Activated T-helper 1 cell treated with anti-CD3 and anti-CD28 coated beads, Interleukin-12 subunit alpha, Interleukin-12 subunit beta, Interleukin-2, Interleukin-4 antibody, amounts not matched to agents 30 ng/mL and 10 ng/mL and 1 ng/mL, durations not matched to agents 14 hours and 24 hours and 36 hours (primary cell): ENCODE data around the gene INO80D. TPM values are rescaled to one million over a fixed set of nuclear protein-coding genes. Genes with fewer than 3 reads are reported as not detected.

Experiments
- DNase-seq: peaks from one replicate; pipeline ENCODE4 v3.0.0; 2021; ENCODE audit warnings: low spot score
- H3K27ac Mint-ChIP-seq: one replicate; pipeline ENCODE4 v1.8.0; 2021; ENCODE audit warnings: mild to moderate bottlenecking, mixed read lengths
- H3K27me3 Mint-ChIP-seq: one replicate; pipeline ENCODE4 v1.8.0; 2022; ENCODE audit warnings: mild to moderate bottlenecking, moderate library complexity, mixed read lengths; ENCODE audit not compliant: insufficient read depth
- H3K36me3 Mint-ChIP-seq: one replicate; pipeline ENCODE4 v1.8.0; 2021; ENCODE audit warnings: low read depth, mixed read lengths
- H3K4me1 Mint-ChIP-seq: one replicate; pipeline ENCODE4 v1.8.0; 2021; ENCODE audit warnings: low read depth, mixed read lengths
- H3K4me3 Mint-ChIP-seq: one replicate; pipeline ENCODE4 v1.8.0; 2021; ENCODE audit warnings: mild to moderate bottlenecking, moderate library complexity, mixed read lengths
- H3K9me3 Mint-ChIP-seq: one replicate; pipeline ENCODE4 v1.8.0; 2021; ENCODE audit warnings: mixed read lengths
- intact Hi-C: fragments of 100-400 bp; cut with micrococcal nuclease; formaldehyde crosslinking; loops from one replicate; pipeline ENCODE4 v1.15.1; 2024
- total RNA-seq: library from RNA; stranded (reverse); gene quantifications from 2 replicates; pipeline ENCODE4 v1.2.3, GENCODE V29; 2022

INO80D gene
- total RNA-seq, 1 donor from 2014 or later: 30.3 TPM

GRCh38 chr2:205959521-205959920 lies 126.5 kb downstream of the INO80D start:
- H3K27ac Mint-ChIP-seq: no peak overlapping the region
- peaks cover 4% of the 10 kb centered on the region for H3K4me1 Mint-ChIP-seq
- H3K4me3 Mint-ChIP-seq: no peak overlapping the region
- H3K9me3 Mint-ChIP-seq: no peaks in the 10 kb centered on the region
- H3K27me3 Mint-ChIP-seq: peaks cover 2% of the 10 kb centered on the region
- H3K36me3 Mint-ChIP-seq: no peaks in the 10 kb centered on the region
- intact Hi-C loops: no loop called here
- no peak for DNase-seq

- Mint-ChIP-seq H3K27me3 (peaks cover 2% of the 10 kb centered on the region), H3K4me1 (peaks cover 4% of the 10 kb centered on the region), H3K9me3 (no peaks in the 10 kb centered on the region), H3K4me3 (no peak overlapping the region), H3K27ac (no peak overlapping the region), H3K36me3 (no peaks in the 10 kb centered on the region)
- intact Hi-C loops: no loop called here
- no peak for DNase-seq
Measured at GRCh38 chr2:205957452-205958154, 128.4 kb downstream of the INO80D start.

GRCh38 chr2:205954707-205955106 lies 131.3 kb downstream of the INO80D start:
- H3K9me3 Mint-ChIP-seq: no peaks in the 10 kb centered on the region
- H3K27me3 Mint-ChIP-seq: peaks cover 6% of the 10 kb centered on the region
- H3K36me3 Mint-ChIP-seq: no peaks in the 10 kb centered on the region
- intact Hi-C loops: no loop called here
- no peak for DNase-seq
- no peak overlapping the region for H3K27ac Mint-ChIP-seq
- peaks cover 4% of the 10 kb centered on the region for H3K4me1 Mint-ChIP-seq
- no peak overlapping the region for H3K4me3 Mint-ChIP-seq

- Mint-ChIP-seq H3K36me3 (no peaks in the 10 kb centered on the region), H3K9me3 (no peaks in the 10 kb centered on the region), H3K27me3 (peaks cover 4% of the 10 kb centered on the region), H3K4me3 (no peak overlapping the region), H3K27ac (no peak overlapping the region), H3K4me1 (peaks cover 7% of the 10 kb centered on the region)
- intact Hi-C loops: no loop called here
- no peak for DNase-seq
Measured at GRCh38 chr2:205952282-205952681, 133.7 kb downstream of the INO80D start.

- H3K27ac Mint-ChIP-seq: no peak overlapping the region
- intact Hi-C loops: loop anchor here (1.0 to 5.0 kb wide), 2 partner anchors 182 to 1624 kb away; no protein-coding TSS in a partner anchor
- no peak overlapping the region for H3K4me3 Mint-ChIP-seq
- peaks cover 7% of the 10 kb centered on the region for H3K4me1 Mint-ChIP-seq
- no peaks in the 10 kb centered on the region for H3K36me3 Mint-ChIP-seq
- no peak for DNase-seq
- peaks cover 7% of the 10 kb centered on the region for H3K27me3 Mint-ChIP-seq
- H3K9me3 Mint-ChIP-seq: no peaks in the 10 kb centered on the region
Measured at GRCh38 chr2:205948883-205949282, 137.1 kb downstream of the INO80D start.

GRCh38 chr2:205948496-205948837 lies 137.5 kb downstream of the INO80D start:
- intact Hi-C loops: loop anchor here (1.0 to 5.0 kb wide), 2 partner anchors 181 to 1623 kb away; no protein-coding TSS in a partner anchor
- H3K27ac Mint-ChIP-seq: no peak overlapping the region
- no peak for DNase-seq
- H3K9me3 Mint-ChIP-seq: no peaks in the 10 kb centered on the region
- no peak overlapping the region for H3K4me3 Mint-ChIP-seq
- H3K36me3 Mint-ChIP-seq: no peaks in the 10 kb centered on the region
- H3K27me3 Mint-ChIP-seq: peaks cover 7% of the 10 kb centered on the region
- peaks cover 7% of the 10 kb centered on the region for H3K4me1 Mint-ChIP-seq

GRCh38 chr2:205947621-205948495 lies 138.1 kb downstream of the INO80D start:
- Mint-ChIP-seq H3K9me3 (no peaks in the 10 kb centered on the region), H3K27me3 (peaks cover 7% of the 10 kb centered on the region), H3K4me1 (peaks cover 7% of the 10 kb centered on the region), H3K36me3 (no peaks in the 10 kb centered on the region), H3K27ac (no peak overlapping the region), H3K4me3 (no peak overlapping the region)
- intact Hi-C loops: loop anchor here (1.0 to 5.0 kb wide), 2 partner anchors 181 to 1623 kb away; no protein-coding TSS in a partner anchor
- peak; percentile 16 for DNase-seq

- intact Hi-C loops: loop anchor here (5.0 kb wide), 1 partner anchor 179 kb away; no protein-coding TSS in a partner anchor
- Mint-ChIP-seq H3K27ac (no peak overlapping the region), H3K9me3 (no peaks in the 10 kb centered on the region)
Measured at GRCh38 chr2:205946226-205946625, 139.7 kb downstream of the INO80D start.

More at GRCh38 chr2:205946226-205946625, 139.7 kb downstream of the INO80D start:
- Mint-ChIP-seq H3K27me3 (peaks cover 9% of the 10 kb centered on the region), H3K4me1 (peaks cover 7% of the 10 kb centered on the region), H3K36me3 (no peaks in the 10 kb centered on the region), H3K4me3 (no peak overlapping the region)
- no peak for DNase-seq

Other genes starting within 250 kb of the INO80D start
- gene NDUFS1, start 73.3 kb upstream of the INO80D start, total RNA-seq: 76.6 and 78.0 TPM in 2 replicates
- gene EEF1B2, start 73.7 kb upstream of the INO80D start, total RNA-seq: 698 and 711 TPM in 2 replicates
- gene ZDBF2, start 188.5 kb upstream of the INO80D start, total RNA-seq: 9.3 and 11.4 TPM in 2 replicates